Inferior parietal cortex (tissue), 1 donor: ENCODE data around the gene TYW1B.
"Not testable (repeated sequence)": the region's sequence is repeated elsewhere in the genome, so short reads cannot be mapped to it uniquely, and the experiment has no call there.

ENCODE experiments used
- DNase-seq: peaks from one replicate; pipeline ENCODE4 v3.0.0-alpha.2; 2016; ENCODE audit errors: extremely low spot score

Gene TYW1B

DNA sequence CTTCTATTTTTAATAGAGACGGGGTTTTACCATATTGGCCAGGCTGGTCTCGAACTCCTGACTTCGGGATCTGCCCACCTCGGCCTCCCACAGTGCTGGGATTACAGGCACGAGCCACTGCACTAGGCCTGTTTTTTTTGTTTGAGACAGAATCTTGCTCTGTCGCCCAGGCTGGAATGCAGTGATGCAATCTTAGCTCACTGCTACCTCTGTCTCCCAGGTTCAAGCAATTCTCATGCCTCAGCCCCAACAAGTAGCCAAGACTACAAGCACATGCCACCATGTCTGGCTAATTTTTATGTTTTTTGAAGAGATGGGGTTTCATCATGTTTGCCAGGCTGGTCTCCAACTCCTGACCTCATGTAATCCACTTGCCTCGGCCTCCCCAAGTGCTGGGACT is 73.7 kb downstream of the TYW1B start:
- DNase-seq, result no peak

DNA sequence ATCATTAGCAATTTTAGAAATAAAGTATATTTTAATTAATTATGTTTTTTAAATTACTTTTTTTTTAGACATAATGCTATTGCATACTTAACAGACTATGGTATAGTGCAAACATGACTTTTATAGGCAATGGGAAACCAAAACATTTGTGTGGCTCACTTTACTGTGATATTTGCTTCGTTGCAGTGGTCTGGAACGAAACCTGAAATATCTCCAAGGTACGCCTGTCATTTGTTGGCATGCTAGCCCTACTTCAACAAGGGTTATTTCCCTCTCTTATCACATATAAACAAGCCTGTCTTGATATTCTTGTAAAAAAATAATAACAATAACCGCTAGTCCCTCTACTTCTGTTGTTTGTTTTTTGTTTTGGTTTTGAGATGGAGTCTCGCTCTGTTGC is 74.2 kb downstream of the TYW1B start:
- no peak for DNase-seq

DNA sequence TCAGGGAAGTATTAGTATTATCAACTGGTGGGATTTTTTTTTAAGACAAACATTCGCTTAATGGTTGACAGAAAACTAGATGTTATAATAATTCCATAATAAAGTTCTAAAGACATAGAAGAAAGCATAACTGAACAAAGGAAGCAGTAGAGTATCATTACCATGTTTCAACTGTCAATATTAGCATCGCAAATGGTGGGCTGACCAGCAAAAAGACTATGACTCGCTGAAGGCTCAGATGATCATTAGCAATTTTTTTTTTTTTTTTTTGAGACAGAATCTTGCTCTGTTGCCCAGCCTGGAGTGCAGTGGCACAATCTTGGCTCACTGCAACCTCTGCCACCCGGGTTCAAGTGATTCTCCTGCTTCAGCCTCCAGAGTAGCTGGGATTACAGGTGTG is 74.8 kb downstream of the TYW1B start:
- not testable (repeated sequence) for DNase-seq

DNA sequence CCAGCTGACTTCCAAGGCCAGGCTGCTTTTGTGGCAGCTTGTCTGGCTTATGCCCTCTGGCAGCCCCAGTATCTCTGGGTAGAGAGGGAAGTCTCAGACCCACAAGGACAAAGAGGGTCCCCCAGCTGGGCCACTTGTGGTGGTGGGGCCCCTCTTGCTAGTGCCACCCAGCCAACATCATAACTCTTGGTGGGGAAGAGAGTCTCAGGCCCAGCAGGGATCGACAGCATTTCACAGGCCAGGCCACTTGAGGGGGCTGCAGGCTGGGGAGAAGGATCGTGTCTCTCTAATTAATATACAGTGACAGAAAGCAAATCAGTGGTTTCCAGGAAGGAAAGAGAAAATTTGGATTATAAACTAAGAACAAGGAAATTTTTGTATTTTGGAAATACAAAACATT is 76.0 kb downstream of the TYW1B start:
- no peak for DNase-seq

DNA sequence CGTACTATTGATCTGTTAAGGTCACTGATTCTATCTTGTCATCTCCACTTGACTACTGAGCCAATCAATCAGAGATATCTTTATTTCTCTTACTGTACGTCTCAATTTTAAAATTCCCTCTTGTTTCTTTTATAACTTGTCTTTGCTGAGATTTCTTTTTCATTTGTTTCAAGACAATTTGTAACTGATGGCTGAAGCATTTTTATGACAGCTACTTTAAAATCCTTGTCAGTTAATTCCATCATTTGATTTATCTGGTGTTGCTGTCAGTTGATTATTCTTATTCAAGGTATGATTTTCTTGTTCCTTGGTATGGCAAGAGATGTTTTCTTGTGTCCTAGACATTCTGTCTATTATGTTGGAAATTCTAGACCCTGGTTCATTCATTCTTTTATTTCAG is 76.6 kb downstream of the TYW1B start:
- no peak for DNase-seq

DNA sequence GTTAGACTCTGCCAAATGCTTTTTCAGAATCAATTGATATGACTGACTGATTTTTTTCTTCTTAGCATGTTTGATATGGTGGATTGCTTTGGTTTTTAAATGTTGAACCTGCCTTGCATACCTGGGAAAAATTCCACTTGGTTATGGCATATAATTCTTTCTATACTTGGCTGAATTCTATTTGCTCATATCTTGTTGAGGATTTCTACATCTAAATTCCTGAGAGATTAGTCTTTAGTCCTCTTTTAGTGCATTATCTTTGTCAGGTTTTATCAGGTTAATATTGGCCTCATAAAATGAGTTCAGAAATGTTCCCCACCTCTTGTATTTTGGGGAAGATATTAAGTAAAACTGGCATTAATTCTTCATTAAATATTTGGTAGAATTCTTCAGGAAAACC is 79.4 kb downstream of the TYW1B start:
- not testable (repeated sequence) for DNase-seq

DNA sequence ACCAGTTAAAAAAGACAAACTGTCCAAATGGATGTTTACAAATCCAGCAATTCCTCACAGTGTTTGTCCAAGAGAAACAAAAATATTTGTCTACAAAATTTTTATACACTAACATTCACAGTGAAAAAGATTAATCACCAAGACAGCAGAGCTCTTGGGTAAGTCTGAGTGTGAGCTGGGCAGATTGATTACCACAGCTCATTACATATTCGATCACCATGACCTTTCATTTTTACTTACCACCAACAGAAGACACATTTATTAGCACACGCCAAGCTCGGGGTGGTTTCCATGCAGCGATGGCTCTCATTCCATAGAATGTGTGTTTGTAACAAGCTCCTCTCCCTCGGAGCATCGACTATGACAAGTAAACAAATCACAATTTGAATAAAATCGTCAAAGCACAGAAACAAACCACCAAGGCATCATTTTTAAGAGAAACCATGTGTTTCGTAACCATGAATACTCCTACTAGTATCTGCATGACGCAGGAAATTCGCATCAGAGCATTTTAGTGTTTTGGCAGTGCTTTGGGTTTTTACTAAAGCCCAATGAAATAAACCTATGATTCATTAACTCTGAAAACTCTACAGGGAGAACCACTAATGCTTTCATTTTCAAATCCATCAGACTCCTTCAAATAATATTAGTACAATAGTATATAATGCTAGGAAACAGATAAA is 83.6 kb downstream of the TYW1B start:
- peak; percentile 2 for DNase-seq

DNA sequence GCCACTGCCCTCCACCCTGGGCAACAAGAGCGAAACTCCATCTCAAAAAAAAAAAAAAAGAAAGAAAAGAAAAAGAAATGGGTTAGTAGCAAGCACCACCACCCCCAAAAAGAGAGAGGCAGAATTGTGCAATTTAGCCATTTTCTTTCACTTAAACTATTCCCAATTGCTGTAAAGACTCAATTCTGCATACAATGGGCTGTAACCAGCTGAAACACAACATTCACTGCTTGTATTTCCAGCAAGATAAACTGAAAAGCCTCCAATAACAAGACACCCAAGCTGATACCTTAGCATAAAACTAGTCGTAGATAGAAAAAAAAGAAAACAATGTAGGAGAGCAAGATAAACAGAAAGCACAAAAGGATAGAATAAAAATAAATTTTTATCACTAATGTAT is 84.2 kb downstream of the TYW1B start:
- DNase-seq, result not testable (repeated sequence)

DNA sequence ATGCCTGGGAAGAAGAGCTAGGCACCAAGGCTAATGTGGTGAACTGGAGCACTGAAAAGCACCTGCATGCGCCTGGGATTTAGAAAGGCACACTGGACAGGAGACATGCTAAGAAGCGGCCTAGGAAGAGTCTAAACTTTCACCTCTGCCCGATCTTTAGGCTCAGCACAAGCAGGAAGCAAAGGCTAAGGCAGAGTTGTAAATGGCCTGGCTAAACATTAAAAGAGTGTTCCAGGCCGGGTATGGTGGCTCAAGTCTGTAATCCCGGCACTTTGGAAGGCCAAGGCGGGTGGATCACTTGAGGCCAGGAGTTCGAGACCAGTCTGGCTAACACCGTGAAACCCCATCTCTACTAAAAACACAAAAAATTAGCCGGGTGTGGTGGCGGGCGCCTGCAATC is 88.3 kb downstream of the TYW1B start:
- DNase-seq, result not testable (repeated sequence)

DNA sequence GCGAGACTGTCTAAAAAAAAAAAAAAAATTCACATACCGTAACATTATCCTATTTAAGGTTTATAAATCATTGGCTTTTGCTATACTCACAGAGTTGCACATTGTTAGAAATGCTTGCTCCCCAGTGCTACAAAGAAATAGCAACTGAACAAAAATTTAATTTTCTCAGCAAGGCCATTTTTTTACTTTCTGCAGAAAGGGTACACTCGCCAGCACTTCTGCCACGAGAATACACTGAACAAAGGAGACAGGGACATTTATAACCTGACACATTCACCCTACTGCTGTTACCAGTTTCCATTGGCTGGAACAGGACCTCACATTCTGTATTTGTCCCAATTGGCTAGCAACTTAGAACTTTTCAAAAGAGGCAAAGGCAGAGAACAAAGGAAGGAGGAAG is 92.1 kb downstream of the TYW1B start:
- not testable (repeated sequence) for DNase-seq

DNA sequence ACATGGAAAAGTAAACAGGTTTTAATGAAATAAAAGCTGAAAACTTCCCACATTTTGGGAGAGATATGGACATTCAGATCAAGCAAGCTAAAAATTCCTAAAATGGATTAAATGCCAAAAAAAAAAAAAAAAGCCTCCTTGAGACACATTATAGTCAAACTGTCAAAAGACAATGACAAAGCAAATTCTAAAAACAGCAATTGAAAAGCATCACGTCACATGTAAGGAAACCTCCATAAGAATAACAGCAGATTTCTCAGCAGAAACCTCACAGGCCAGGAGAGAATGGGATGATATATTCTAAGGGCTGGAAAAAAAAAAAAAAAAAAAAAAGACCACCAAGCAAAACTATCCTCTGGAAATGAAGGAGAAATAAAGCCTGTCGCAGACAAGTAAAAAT is 97.2 kb downstream of the TYW1B start:
- not testable (repeated sequence) for DNase-seq

DNA sequence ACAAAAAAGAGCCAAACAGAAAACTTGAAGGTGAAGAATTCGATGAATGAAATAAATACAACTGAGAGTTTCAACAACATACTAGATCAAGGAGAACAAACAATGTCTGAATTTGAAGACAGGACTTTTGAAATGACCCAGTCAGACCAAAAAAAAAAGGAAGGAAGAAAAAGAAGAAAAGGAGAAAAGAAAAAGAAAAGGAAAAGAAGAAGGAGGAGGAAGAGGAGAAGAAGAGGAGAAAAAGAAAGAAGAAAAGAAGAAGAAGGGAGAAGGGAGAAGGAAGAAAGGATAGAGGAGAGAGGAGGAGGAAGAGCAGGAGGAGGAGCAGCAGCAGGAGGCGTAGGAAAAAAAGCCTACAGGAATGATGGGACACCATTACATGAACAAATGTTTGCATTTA is 97.6 kb downstream of the TYW1B start:
- DNase-seq, result not testable (repeated sequence)

DNA sequence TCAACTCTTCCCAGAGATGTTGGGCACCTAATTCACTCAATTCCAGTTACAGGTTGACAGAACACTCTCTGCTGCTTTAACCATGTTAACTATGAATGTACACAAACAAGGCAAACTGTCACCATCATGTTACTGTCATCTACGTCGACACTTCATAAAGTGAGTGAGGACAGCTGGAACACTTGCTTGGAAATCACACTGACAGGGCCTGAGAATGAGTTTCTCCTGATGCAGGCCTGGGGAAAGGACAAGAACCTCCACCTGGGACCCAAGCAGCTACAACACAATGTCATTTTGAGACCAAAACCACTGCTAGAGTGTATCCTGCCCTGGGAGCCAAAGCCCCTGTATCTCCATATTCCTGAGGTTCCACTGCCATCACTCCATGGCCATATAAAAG is 98.9 kb downstream of the TYW1B start:
- DNase-seq, result not testable (repeated sequence)

DNA sequence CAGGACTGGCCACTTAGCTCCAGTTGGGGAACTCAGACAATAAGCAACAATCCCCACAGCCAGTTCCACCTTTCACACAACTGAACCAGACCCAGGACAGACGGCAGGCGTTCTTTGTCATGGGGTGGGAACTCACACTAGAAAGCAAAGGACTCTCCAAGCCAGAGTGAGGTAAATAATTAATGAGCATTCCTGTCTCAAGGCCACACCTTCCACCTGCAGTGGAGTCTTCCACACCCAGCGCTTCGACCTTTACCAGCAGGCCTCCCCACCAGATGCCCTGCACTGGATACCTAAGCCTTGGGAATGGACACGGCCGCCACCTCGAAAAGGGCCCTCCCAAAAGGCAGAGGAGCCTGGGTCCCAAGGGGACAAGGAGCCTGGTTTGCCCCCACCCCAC is 105.3 kb downstream of the TYW1B start:
- DNase-seq, result not testable (repeated sequence)

DNA sequence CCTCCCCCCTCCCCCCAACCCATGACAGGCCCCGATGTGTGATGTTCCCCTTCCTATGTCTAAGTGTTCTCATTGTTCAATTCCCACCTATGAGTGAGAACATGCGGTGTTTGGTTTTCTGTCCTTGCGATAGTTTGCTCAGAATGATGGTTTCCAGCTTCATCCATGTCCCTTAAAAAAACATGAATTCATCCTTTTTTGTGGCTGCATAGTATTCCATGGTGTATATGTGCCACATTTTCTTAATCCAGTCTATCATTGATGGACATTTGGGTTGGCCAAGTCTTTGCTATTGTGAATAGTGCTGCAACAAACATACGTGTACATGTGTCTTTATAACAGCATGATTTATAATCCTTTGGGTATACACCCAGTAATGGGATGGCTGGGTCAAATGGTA is 107.1 kb downstream of the TYW1B start:
- not testable (repeated sequence) for DNase-seq

DNA sequence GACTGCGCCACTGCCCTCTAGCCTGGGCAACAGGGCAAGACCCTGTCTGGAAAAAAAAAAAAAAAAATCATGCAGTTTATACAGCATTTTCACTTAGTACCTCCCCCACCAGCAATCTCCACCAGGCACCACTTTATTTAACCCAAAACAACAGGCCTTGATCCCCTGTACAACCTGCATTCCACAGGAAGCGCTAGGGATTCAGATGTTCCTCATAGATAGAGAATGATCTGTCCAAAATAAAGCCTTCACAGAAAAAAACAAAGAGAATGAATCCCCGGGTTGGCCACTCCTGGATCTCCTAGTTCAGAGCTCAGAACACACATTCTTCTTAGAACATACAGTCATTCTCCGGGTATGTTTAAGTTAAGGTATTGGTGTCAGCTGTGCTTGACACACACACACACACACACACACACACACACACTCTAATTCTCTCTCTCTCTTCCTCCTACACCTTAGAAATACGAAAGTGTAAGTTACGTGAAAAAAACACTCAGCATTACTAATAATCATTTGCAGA is 110.7 kb downstream of the TYW1B start:
- not testable (repeated sequence) for DNase-seq

DNA sequence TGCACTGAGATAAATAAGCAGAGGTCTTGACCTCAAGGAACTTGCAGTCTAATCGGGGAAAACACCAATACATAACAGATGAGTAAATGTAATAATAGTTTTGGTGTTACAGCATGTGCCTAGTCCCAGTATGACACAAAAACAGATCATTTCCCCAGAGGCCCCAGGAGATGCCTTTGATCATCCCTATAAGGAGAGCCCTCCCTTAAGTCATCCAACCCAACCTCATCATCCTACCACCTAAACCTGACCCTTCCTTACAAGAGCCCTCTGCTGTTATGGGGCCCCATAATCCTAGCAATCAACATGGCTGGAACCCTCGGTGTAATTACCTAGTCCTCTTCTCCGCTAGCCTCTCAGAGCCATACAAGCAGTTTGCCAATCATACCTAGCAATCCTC is 116.1 kb downstream of the TYW1B start:
- not testable (repeated sequence) for DNase-seq

DNA sequence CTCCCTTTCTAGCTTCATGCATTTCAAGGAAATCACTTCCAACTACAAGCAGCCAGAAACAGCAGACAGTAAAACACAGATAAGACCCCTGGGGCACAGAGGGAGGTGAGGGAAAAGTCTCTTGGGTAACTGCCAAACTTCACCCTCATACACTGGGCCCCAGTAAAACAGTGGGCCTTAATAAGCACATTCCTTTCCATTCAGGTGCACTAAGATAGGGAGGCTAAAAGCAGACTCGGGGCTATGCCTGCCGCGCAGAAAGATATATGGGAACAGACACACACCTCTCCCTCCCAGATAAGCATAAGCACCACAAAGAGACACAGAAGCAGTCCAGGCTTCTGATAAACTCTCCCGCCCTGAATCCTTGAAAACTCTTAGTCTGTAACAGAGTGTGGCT is 117.0 kb downstream of the TYW1B start:
- DNase-seq, result peak; percentile 22

DNA sequence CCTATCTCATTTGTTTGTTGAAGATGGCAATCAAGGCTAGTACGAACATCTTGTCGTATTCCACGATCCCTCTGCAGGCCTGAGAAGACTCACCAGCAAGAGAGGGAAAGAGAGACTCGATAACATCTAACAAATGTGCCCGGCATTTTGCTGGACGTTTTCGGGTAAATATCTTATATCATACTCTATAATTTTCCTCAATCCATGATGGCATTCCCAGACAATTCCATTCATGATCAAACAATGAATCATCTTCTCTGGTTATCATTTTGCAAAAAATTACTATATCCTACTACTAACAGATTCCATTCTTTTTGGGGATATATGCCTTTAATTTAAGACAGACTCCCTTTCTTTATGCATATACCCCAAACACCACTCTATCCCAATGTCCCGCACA is 118.1 kb downstream of the TYW1B start:
- DNase-seq, result no peak

DNA sequence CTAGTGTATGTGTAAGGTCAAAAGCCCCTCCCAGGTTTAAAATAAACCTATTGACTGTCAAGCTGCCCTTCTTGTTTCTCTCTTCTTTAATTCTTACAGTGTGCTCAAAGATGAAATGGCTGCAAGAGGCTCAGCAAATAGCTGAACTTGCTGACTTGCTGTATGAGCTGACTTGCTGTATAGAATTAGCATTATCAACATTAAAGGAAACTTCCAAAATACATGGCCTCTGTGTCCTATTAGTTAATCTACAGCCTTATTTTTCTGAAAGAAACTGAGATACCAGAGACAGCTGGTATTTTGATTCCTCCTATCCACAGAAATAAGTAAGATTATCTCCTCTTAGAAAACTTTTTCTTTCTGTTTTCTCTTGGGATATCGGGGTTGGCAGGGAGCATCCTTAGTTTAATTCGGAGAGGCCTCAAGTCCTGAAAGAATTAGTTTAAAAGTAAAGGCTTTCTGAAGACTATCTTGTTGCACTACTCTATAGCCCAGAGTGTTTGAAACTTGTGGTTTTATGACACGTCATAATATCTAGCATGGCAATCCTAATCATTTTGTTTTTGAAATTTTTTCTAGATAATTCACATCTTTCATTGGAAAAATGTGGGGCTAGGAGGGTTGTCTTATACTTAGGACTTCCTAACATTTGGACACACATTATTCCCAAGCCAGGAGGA is 119.5 kb downstream of the TYW1B start:
- DNase-seq, result not testable (repeated sequence)

DNA sequence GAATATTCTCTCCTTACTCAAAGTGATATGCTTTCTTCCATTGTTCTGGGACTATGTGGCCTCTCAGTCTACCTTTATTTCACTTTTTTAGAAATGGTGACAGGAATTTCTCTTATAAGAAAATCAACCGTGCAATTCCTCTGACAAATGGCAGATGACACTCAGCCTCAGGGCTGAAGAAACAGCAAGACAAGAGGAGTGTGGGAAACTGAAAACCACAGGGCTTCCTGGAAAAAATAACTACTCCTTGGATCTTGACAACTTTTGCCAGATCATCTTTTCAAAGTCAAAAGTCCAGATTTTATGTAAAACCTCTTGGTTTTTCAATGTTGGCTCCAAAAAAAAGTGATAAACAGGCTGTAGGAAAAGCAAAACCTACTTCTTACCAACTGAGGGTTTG is 121.5 kb downstream of the TYW1B start:
- no peak for DNase-seq

DNA sequence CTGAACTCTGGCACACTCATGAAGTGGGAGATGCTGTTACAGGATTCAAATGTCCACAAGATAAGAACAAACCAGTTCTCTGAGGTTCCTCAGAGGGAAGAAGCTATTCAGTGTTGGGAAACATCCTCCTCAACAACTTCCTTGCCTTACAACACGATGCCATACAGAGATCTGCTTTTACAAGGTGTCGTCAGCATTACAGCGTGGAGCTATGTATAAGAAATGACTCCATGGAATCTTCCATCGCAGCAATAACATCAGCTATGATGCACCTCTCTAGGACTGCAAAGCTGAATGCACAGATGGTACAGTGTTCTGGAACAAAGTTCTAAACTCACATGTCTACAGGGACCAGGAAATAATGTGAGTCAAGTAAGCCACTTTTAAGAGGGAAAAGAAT is 122.3 kb downstream of the TYW1B start:
- not testable (repeated sequence) for DNase-seq

DNA sequence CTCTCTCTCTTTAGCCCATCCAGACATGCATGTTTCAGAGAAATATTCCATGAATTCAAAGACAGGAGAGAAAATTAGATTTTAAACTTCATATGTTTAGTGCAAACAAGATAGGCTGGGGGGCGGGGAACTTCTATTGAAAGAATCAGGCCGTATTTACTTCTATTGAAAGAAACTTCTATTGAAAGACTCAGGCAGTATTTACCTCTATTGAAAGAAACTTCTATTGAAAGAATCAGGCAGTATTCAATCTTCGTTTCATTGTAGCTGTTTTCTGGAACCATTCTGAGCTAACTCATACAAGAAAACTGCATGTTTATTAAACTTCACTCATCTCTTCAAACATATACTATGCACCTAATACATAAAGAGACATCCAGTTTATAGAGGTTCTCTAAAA is 123.1 kb downstream of the TYW1B start:
- no peak for DNase-seq
